HG03196 (cell line): ENCODE data around the gene NAT9.

Experiments used
- ATAC-seq: cut with Tn5 transposase; IDR thresholded peaks from one replicate; pipeline ENCODE4 v1.9.1; 2021; ENCODE audit not compliant: unreplicated experiment

NAT9 gene

DNA sequence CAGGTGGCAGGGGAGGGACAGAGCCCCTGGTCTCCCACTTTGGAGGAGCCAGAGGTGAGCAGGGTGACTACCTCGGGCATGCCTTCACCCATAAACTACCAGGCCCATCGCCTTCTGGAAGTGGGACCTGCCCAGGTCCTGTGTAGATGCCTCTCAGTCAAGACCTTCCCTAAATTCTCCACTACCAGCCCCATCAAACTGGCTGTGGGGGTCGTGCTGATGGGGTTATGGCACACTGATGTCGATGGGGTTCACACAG is 44.9 kb downstream of the NAT9 start:
- no peak for ATAC-seq

DNA sequence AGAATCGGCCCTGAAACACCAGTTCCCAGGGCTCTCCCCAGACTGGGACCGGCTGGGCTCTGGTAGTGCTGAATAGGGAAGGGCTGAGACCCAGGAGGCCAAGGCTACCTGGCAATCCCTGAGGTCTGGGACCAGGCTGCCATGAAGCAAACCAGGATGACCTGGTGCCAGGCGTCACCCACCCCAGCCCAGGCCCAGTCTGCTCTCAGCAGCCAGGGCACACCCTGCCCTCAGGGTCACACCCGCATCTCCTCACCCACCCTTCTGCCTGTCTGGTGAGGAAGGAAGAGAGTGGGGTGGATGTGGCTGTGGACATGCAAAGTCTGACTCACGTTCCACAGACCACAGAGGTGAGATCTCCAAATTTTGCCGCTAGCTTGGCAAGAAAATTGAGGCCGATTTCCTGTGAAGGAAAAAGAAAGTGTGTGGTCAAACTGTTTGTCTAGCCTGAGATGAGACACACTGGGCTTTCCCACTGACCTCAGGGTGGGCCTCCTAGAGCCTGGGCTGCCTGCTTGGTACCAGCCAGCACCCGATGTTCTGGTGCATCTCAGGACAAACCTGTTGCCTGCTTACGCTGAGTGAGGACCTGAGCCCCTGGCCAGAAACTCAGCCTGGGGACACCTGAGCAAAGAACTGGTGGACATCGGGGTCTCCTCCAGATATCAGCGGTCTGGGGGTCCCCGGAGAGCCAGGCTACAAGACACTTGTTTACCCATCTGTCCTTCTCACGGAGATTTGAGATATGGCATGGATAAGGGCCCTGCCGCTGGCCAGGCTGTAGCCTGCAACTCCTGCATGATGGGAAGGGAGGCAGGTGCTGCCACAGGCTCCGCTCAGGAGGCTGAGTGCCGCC is 45.4 kb downstream of the NAT9 start:
- ATAC-seq: no peak

DNA sequence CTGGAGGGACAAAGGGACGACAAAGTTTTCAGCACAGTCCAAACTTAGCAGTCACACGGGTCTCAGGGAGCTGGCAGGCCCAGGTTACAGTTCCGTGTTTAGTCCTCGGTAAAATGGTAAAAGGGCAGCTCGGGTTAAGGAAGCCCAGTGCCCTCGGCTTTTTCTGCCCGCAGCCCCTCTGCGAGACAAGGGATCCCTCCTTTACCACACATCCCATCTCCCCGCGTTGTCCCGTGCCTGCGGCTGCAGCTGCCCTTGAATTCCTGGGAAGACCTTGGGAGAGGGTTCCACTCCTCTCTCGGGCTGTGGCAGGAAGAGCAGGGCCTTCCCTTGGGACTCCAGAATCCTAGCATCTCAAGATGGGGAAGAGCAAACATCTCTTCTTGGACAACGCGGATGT is 46.3 kb downstream of the NAT9 start:
- ATAC-seq: no peak

DNA sequence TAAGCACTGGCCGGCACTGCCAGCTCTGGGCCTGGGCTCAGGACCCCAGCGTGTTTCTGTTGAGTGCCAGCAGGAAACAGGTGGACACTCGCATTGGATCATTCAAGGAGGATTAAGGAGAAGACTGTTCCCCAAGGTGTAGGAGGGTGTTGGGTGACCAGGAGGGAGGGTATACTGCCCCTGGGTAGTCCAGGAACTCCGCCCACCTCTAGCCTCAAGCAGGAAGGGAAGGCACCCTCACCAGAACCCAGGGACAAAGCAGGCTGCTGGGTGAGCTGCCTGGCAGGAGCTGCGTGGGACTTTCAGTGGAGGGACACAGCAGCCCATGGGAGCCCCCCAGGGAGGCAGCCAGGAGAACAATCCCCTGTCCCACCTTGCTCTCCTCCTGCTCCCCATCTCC is 46.8 kb downstream of the NAT9 start:
- no peak for ATAC-seq

GRCh38 chr17:74728702-74729075 is 47.5 kb downstream of the NAT9 start:
- no peak for ATAC-seq

GRCh38 chr17:74728033-74728701 is 48.0 kb downstream of the NAT9 start:
- ATAC-seq: no peak

DNA sequence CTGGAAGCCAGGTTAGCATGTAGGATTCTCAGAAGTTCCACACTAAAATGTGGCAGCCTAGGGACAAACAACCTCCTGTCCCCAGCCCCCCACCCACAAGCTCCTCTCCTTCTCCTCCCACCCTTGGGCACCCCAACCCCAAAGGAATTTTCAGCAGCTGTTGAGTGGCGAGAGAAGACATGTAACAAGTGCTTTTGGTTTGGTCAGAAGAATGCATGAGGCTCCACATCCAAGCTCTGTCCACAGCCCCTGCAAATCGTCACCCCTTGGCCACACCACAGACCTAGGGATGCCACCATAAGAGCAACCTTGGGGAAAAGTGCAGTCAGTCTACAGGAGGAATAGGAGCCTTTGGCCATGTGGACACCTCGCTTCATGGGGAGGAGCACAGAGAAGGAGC is 51.0 kb downstream of the NAT9 start:
- no peak for ATAC-seq

DNA sequence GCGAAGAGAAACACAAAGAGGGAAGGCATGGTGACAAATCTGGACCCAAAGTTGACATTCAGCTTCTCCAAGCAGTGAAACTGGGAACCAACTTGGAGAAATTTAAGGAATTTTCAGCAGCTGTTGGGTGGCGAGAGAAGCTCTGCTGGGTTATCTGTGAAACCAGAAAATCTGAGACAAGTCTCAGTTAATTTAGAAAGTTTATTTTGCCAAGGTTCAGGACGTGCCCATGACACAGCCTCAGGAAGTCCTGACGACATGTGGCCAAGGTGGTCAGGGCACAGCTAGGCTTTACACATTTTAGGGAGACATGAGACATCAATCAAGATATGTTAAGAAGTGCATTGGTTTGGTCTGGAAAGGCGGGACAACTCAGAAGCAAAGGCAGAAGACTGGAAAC is 52.3 kb downstream of the NAT9 start:
- ATAC-seq: no peak

DNA sequence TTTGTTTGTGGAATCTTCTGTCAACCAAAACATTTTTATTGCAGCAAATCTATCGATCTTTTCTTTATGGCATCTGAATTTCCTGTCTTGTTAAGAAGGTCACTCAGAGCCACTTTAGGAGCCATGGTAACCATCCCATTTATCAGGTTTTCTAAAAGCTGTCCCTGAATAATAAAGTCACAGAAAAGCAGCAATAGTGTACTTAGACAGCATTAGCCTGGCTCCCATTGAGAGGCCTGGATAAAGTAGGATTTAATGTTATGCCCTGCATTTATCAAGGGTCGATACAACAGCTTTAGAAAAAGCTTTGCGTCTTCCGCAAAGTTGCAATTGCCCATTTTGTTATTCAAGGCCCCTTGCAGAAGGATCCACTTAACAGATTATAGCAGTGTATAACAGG is 53.4 kb downstream of the NAT9 start:
- ATAC-seq: no peak
